Measurements from ENCODE around the gene DPH2. TPM values are rescaled to one million over a fixed set of nuclear protein-coding genes. Genes with fewer than 3 reads are reported as not detected.

The DPH2 gene, protein sequence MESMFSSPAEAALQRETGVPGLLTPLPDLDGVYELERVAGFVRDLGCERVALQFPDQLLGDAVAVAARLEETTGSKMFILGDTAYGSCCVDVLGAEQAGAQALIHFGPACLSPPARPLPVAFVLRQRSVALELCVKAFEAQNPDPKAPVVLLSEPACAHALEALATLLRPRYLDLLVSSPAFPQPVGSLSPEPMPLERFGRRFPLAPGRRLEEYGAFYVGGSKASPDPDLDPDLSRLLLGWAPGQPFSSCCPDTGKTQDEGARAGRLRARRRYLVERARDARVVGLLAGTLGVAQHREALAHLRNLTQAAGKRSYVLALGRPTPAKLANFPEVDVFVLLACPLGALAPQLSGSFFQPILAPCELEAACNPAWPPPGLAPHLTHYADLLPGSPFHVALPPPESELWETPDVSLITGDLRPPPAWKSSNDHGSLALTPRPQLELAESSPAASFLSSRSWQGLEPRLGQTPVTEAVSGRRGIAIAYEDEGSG
- total RNA-seq: 40.4 and 41.2 TPM in 2 replicates

DNA sequence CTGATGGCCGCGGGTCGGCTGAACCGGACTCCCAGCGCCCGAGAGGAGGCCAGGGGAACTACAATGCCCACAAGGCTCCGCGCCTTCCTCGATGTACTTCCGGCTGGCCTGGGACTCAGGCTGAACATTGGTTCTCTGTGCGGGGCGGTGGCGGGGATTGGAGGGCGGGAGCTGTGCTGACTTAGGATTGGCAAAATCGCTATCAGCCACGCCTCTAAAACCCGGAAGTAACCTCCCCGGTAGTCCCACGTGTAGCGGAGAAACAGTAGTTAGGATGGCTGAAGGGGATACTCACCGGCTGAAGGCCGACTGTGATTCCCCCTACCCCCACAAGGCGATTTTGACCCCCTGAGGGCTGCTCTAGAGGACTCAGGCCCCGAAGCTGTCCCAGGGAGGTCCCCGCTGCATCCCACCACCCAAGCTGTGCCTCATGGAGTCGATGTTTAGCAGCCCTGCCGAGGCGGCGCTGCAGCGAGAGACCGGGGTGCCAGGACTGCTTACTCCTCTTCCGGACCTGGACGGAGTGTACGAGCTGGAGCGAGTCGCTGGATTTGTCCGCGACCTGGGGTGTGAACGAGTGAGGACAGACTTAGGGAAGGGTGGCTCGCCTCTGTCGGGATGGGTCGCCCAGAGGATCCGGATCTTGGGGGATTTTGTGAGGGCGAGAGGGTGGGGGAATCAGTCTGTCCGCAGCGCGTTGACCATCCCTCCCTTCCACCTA lies at the start of gene DPH2:
Gene DPH2 (plus strand): TSS at position 265 of the 721 bp plus-strand sequence. CDS start 166 bp downstream, at position 431.
- intact Hi-C loops (cut with micrococcal nuclease): loop anchor here (1.0 to 10.0 kb wide), 10 partner anchors 24 to 1717 kb away; partner anchors contain the start of genes ARMH1, CCDC30, CDC20 and DMAP1

- intact Hi-C loops (cut with micrococcal nuclease): no loop called here
Observed at GRCh38 chr1:43921022-43921421, 48.8 kb upstream of the DPH2 start.

- intact Hi-C loops (cut with micrococcal nuclease): no loop called here
Observed at GRCh38 chr1:43924516-43924915, 45.3 kb upstream of the DPH2 start.

DNA sequence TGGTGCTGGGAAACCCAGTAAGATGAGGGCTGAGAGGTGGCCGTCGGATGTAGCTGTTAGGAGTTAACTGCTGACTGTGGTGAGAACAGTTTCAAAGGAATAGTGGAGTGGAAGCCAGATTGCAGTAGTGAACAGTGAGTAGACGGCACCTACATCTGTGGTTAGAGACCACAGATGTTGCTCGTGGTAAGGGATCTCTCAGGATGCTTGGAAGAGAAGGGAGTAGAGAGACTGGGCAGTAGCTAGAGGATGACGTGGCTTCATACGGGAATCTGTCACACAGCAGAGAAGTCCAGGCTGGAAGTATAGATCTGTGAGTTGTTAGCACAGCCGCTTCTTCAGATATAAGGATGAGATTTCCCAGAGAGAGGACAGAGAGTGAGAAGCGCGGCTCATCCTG lies 44.0 kb upstream of the DPH2 start:
- intact Hi-C loops (cut with micrococcal nuclease): no loop called here

DNA sequence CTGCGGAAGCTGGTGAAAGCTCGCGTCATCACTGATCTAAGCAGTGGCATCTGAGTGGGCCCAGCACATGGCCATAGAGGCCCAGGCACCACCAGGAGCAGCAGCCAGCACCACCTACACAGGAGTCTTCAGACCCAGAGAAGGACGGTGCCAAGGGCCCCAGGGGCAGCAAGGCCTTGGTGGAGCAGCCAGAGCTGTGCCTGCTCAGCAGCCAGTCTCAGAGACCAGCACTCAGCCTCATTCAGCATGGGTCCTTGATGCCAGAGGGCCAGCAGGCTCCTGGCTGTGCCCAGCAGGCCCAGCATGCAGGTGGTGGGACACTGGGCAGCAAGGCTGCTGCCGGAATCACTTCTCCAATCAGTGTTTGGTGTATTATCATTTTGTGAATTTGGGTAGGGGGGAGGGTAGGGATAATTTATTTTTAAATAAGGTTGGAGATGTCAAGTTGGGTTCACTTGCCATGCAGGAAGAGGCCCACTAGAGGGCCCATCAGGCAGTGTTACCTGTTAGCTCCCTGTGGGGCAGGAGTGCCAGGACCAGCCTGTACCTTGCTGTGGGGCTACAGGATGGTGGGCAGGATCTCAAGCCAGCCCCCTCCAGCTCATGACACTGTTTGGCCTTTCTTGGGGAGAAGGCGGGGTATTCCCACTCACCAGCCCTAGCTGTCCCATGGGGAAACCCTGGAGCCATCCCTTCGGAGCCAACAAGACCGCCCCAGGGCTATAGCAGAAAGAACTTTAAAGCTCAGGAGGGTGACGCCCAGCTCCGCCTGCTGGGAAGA lies 39.5 kb upstream of the DPH2 start:
- intact Hi-C loops (cut with micrococcal nuclease): loop anchor here (5.0 kb wide), 1 partner anchor 107 kb away; no protein-coding TSS in a partner anchor

GRCh38 chr1:43930949-43931275 lies 38.9 kb upstream of the DPH2 start:
- intact Hi-C loops (cut with micrococcal nuclease): loop anchor here (5.0 kb wide), 1 partner anchor 106 kb away; no protein-coding TSS in a partner anchor

- intact Hi-C loops (cut with micrococcal nuclease): loop anchor here (5.0 kb wide), 1 partner anchor 105 kb away; no protein-coding TSS in a partner anchor
Observed at GRCh38 chr1:43931711-43932660, 37.8 kb upstream of the DPH2 start.

DNA sequence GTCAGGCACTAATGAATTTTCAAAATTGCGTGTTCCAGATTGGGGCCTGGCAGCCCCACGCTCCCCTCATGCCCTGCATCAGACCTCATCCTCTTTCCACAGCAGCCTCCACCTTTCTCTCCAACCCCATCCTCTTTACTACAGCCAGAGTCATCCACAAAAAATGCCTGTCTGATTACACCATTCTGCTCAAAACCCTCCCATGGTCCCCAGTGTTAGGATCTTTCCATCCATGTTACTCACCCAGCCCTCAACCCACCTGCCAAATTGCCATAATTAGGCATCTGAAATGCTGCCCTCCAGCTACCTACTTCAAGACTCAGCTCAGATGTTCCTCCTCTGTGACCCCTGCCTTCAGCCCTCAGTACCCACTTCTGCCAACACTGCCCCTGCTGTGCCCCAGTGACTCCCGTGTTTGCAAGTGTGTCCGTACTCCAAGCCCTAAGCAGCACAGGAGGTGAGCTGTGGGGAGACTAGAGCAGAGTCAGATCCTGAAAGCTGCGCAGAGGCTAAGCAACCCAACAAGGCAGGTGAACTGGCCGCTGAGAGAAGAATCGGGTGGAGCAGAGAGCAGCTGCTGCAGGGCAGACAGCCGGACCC lies 36.9 kb upstream of the DPH2 start:
- intact Hi-C loops (cut with micrococcal nuclease): loop anchor here (5.0 kb wide), 1 partner anchor 104 kb away; no protein-coding TSS in a partner anchor

GRCh38 chr1:43933386-43934100 lies 36.3 kb upstream of the DPH2 start, which contains the start of gene ARTN:
TSS of gene ARTN (plus strand) at chr1:43933801. CDS start at chr1:43935657, 1,856 bp downstream.
- intact Hi-C loops (cut with micrococcal nuclease): loop anchor here (1.0 to 5.0 kb wide), 7 partner anchors 13 to 706 kb away; partner anchors contain the start of genes IPO13 and ST3GAL3

GRCh38 chr1:43934101-43934985 lies 35.5 kb upstream of the DPH2 start:
- intact Hi-C loops (cut with micrococcal nuclease): loop anchor here (1.0 to 5.0 kb wide), 7 partner anchors 12 to 707 kb away; partner anchors contain the start of genes IPO13 and ST3GAL3

DNA sequence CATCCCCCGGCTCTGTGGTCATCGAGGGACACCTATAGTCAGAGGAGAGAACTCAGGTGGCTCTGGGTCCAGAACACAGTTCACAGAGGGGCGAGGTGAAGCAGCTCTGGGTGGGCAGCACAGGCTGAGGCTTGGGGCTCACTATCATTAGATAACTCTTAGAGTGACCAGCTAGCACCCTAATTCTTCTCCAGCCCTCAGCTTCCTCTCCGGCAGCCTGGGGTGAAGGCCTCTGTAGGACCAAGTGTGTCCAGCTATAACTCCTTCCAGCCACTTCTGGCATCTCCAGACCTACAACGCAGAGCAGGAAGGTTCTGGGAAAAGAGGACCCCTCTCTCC lies 34.9 kb upstream of the DPH2 start:
- intact Hi-C loops (cut with micrococcal nuclease): loop anchor here (1.0 to 5.0 kb wide), 7 partner anchors 11 to 708 kb away; partner anchors contain the start of genes IPO13 and ST3GAL3

DNA sequence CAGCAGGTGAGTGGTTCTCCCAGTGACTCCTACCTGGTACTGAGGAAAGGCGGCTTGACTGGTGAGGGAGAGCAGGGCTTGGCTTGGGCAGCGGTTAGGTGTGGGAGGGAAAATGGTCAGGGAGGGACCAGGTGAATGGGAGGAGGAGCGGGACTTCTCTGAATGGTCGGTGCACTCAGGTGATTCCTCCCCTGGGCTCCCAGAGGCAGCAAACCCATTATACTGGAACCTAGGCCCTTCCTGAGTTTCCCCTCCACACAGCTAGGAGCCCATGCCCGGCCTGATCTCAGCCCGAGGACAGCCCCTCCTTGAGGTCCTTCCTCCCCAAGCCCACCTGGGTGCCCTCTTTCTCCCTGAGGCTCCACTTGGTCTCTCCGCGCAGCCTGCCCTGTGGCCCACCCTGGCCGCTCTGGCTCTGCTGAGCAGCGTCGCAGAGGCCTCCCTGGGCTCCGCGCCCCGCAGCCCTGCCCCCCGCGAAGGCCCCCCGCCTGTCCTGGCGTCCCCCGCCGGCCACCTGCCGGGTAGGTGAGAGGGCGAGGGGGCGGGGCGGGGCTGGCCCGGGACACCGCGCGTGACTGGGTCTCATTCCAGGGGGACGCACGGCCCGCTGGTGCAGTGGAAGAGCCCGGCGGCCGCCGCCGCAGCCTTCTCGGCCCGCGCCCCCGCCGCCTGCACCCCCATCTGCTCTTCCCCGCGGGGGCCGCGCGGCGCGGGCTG lies 33.9 kb upstream of the DPH2 start:
- intact Hi-C loops (cut with micrococcal nuclease): no loop called here

GRCh38 chr1:43936431-43937151 lies 33.2 kb upstream of the DPH2 start:
- intact Hi-C loops (cut with micrococcal nuclease): no loop called here

- intact Hi-C loops (cut with micrococcal nuclease): no loop called here
Observed at GRCh38 chr1:43937179-43937865, 32.5 kb upstream of the DPH2 start.

GRCh38 chr1:43938383-43938782 lies 31.4 kb upstream of the DPH2 start:
- intact Hi-C loops (cut with micrococcal nuclease): no loop called here
